IMR-90 (cell line): ENCODE results near the gene NAV2. TPM values are rescaled to one million over a fixed set of nuclear protein-coding genes. Genes with fewer than 3 reads are reported as not detected.

Source experiments
- ATAC-seq: fragments of 200-7000 bp; cut with Tn5 transposase; 2 replicates; pipeline ENCODE4 v1.9.1; 2020; ENCODE audit warnings: low read depth, mild to moderate bottlenecking, moderate library complexity
- BruUV-seq: library from RNA; stranded (reverse); fragments of 400-500 nt; replicated peaks from 2 replicates; lab custom pipeline; 2021; lab: Mats Ljungman, UMichigan
- CTCF ChIA-PET: fragments of 300-600 bp; formaldehyde crosslinking; extraction: SDS; loops from one replicate; lab custom pipeline; 2021; ENCODE audit warnings: antibody characterized with exemption; lab: Yijun Ruan, JAX
- POLR2A ChIA-PET: fragments of 300-600 bp; sonication (Branson Sonifier 250); formaldehyde crosslinking; loops from one replicate; lab custom pipeline; 2022; ENCODE audit warnings: antibody characterized with exemption; ENCODE audit not compliant: unreplicated experiment; lab: Charles Lee
- DNase-seq: peaks from one replicate; pipeline ENCODE4 v3.0.0; 2013
- H2AFZ ChIP-seq: replicated peaks from 2 replicates; pipeline ENCODE3; 2013; ENCODE audit warnings: low read length, mild to moderate bottlenecking; ENCODE audit not compliant: poor library complexity
- H2AK5ac ChIP-seq: 2 replicates; pipeline ENCODE4 v1.6.1; 2013; ENCODE audit warnings: low read depth, low read length, inconsistent platforms
- H2AK9ac ChIP-seq: replicated peaks from 2 replicates; pipeline ENCODE3; 2013; ENCODE audit warnings: mild to moderate bottlenecking, low read depth, low read length, moderate library complexity; ENCODE audit not compliant: poor library complexity
- H2BK120ac ChIP-seq: 2 replicates; pipeline ENCODE4 v1.6.1; 2013; ENCODE audit warnings: low read depth, low read length, inconsistent platforms
- H2BK15ac ChIP-seq: 3 replicates; pipeline ENCODE4 v1.6.1; 2013; ENCODE audit warnings: low read depth, low read length, inconsistent platforms
- H2BK20ac ChIP-seq: 2 replicates; pipeline ENCODE4 v1.6.1; 2013; ENCODE audit warnings: low read depth, mild to moderate bottlenecking, inconsistent platforms, low read length, moderate library complexity
- H2BK5ac ChIP-seq: 2 replicates; pipeline ENCODE4 v1.6.1; 2013; ENCODE audit warnings: mild to moderate bottlenecking, low read depth, low read length, inconsistent platforms; ENCODE audit not compliant: poor library complexity, severe bottlenecking
- H3K14ac ChIP-seq: replicated peaks from 2 replicates; pipeline ENCODE4 v1.6.1; 2013; ENCODE audit warnings: low read depth, low read length, inconsistent platforms
- H3K18ac ChIP-seq: 2 replicates; pipeline ENCODE4 v1.6.1; 2013; ENCODE audit warnings: low read depth, low read length, control low read depth
- H3K23ac ChIP-seq: 2 replicates; pipeline ENCODE4 v1.6.1; 2013; ENCODE audit warnings: low read depth, low read length, inconsistent platforms
- H3K27ac ChIP-seq: 2 replicates; pipeline ENCODE4 v1.5.1; 2013; ENCODE audit warnings: mild to moderate bottlenecking, control low read depth, low read length; ENCODE audit not compliant: insufficient read depth
- H3K27me3 ChIP-seq: 2 replicates; pipeline ENCODE4 v1.6.1; 2013; ENCODE audit warnings: low read length; ENCODE audit not compliant: control insufficient read depth, insufficient read depth
- H3K36me3 ChIP-seq: 2 replicates; pipeline ENCODE4 v1.6.1; 2013; ENCODE audit warnings: low read length, mixed read lengths; ENCODE audit not compliant: control insufficient read depth, insufficient read depth
- H3K4ac ChIP-seq: 2 replicates; pipeline ENCODE4 v1.6.1; 2013; ENCODE audit warnings: low read depth, low read length, inconsistent platforms
- H3K4me1 ChIP-seq: 2 replicates; pipeline ENCODE4 v1.6.1; 2013; ENCODE audit warnings: low read length, mixed read lengths; ENCODE audit not compliant: control insufficient read depth, insufficient read depth
- H3K4me2 ChIP-seq: 2 replicates; pipeline ENCODE4 v1.6.1; 2013; ENCODE audit warnings: low read depth, mild to moderate bottlenecking, control low read depth, low read length, moderate library complexity
- H3K4me3 ChIP-seq: 2 replicates; pipeline ENCODE4 v1.5.1; 2013; ENCODE audit warnings: low read depth, mild to moderate bottlenecking, control low read depth, low read length, moderate library complexity; ENCODE audit not compliant: insufficient read depth
- H3K56ac ChIP-seq: 2 replicates; pipeline ENCODE4 v1.6.1; 2013; ENCODE audit warnings: low read length, inconsistent platforms; ENCODE audit not compliant: insufficient read depth; ENCODE audit errors: extremely low read depth
- H3K79me1 ChIP-seq, 2 experiments: 2 replicates each; pipeline ENCODE4 v1.6.1; 2013; ENCODE audit warnings: low read length in 2 of 2, inconsistent platforms in 1 of 2, low read depth in 1 of 2
- H3K9ac ChIP-seq: 2 replicates; pipeline ENCODE4 v1.6.1; 2013; ENCODE audit warnings: low read depth, low read length, control low read depth
- H3K9me1 ChIP-seq: 2 replicates; pipeline ENCODE4 v1.6.1; 2013; ENCODE audit warnings: low read length, inconsistent platforms; ENCODE audit not compliant: insufficient read depth
- H3K9me3 ChIP-seq: 2 replicates; pipeline ENCODE4 v1.6.1; 2013; ENCODE audit warnings: low read length; ENCODE audit not compliant: control insufficient read depth, insufficient read depth
- H4K20me1 ChIP-seq: 2 replicates; pipeline ENCODE4 v1.6.1; 2013; ENCODE audit warnings: low read length, inconsistent platforms; ENCODE audit not compliant: insufficient read depth
- H4K5ac ChIP-seq: 2 replicates; pipeline ENCODE4 v1.6.1; 2013; ENCODE audit warnings: mild to moderate bottlenecking, low read depth, low read length, control low read depth
- H4K8ac ChIP-seq, 2 experiments: 2 replicates each; pipeline ENCODE4 v1.6.1; 2013; ENCODE audit warnings: low read depth in 2 of 2, low read length in 2 of 2, control low read depth in 1 of 2, inconsistent platforms in 1 of 2
- H4K91ac ChIP-seq: 2 replicates; pipeline ENCODE4 v1.6.1; 2013; ENCODE audit warnings: low read depth, low read length, inconsistent platforms; ENCODE audit not compliant: insufficient read depth
- BHLHE40 ChIP-seq: fragments of 150-350 bp; IDR thresholded peaks from 2 replicates; pipeline ENCODE4 v1.6.1; 2016; ENCODE audit warnings: mild to moderate bottlenecking, low read depth, low read length
- CEBPB ChIP-seq: IDR thresholded peaks from 2 replicates; pipeline ENCODE4 v1.6.1; 2012; ENCODE audit warnings: low read depth, low read length, improper control_type of control experiment
- CHD1 ChIP-seq: IDR thresholded peaks from 2 replicates; pipeline ENCODE4 v1.6.1; 2012; ENCODE audit warnings: low read depth, low read length, improper control_type of control experiment
- FOS ChIP-seq: fragments of 150-350 bp; IDR thresholded peaks from 2 replicates; pipeline ENCODE4 v1.6.1; 2016; ENCODE audit warnings: low read depth, low read length
- MAFK ChIP-seq: IDR thresholded peaks from 2 replicates; pipeline ENCODE4 v1.6.1; 2012; ENCODE audit warnings: low read depth, low read length, improper control_type of control experiment
- MAZ ChIP-seq: IDR thresholded peaks from 2 replicates; pipeline ENCODE4 v1.6.1; 2012; ENCODE audit warnings: low read depth, mild to moderate bottlenecking, low read length, improper control_type of control experiment, moderate library complexity, borderline replicate concordance
- MXI1 ChIP-seq: IDR thresholded peaks from 2 replicates; pipeline ENCODE4 v1.6.1; 2012; ENCODE audit warnings: low read depth, mild to moderate bottlenecking, low read length, moderate library complexity, borderline replicate concordance
- NFE2L2 ChIP-seq: fragments of 150-350 bp; IDR thresholded peaks from 2 replicates; pipeline ENCODE4 v1.6.1; 2016; ENCODE audit warnings: low read depth, mild to moderate bottlenecking, low read length
- POLR2A ChIP-seq: IDR thresholded peaks from 2 replicates; pipeline ENCODE4 v1.6.1; 2012; ENCODE audit warnings: mild to moderate bottlenecking, low read depth, low read length
- RAD21 ChIP-seq: IDR thresholded peaks from 2 replicates; pipeline ENCODE4 v1.6.1; 2012; ENCODE audit warnings: low read length, improper control_type of control experiment
- RCOR1 ChIP-seq: IDR thresholded peaks from 2 replicates; pipeline ENCODE4 v1.6.1; 2012; ENCODE audit warnings: mild to moderate bottlenecking, low read length, improper control_type of control experiment; ENCODE audit not compliant: insufficient replicate concordance
- RFX5 ChIP-seq: IDR thresholded peaks from 2 replicates; pipeline ENCODE4 v1.8.0; 2012; ENCODE audit warnings: low read depth, mild to moderate bottlenecking, low read length, moderate library complexity
- SMC3 ChIP-seq: fragments of 150-350 bp; IDR thresholded peaks from 2 replicates; pipeline ENCODE4 v1.6.1; 2016; ENCODE audit warnings: low read depth, mild to moderate bottlenecking, antibody characterized with exemption, low read length, moderate library complexity
- WGBS, 2 experiments: methylation state at CpG; one replicate each; pipeline versions ENCODE4 v1.1.5 to v1.1.7; 2013; ENCODE audit warnings: missing lambda C conversion rate in 2 of 2; ENCODE audit not compliant: insufficient read length in 1 of 2; ENCODE audit errors: extremely low coverage in 2 of 2; 5-methylcytosine and 5-hydroxymethylcytosine counted together
- dilution Hi-C: fragments of 300-500 bp; cut with HindIII; formaldehyde crosslinking; loops from one replicate; pipeline ENCODE4 v1.14.3; 2018; ENCODE audit warnings: low sequenced_read_pairs; ENCODE audit not compliant: unreplicated experiment
- in situ Hi-C: fragments of 300-500 bp; cut with MboI; formaldehyde crosslinking; loops from 3 replicates; pipeline ENCODE4 v1.14.3; 2019; ENCODE audit warnings: low sequenced_read_pairs, inconsistent platforms, mixed read lengths
- intact Hi-C: fragments of 100-400 bp; cut with micrococcal nuclease; formaldehyde crosslinking; loops from 2 replicates; pipeline ENCODE4 v1.10.0; 2022
- polyA plus RNA-seq, 3 experiments: library from polyadenylated mRNA; depleted of rRNA; stranded (reverse); fragments of >200 nt; gene quantifications; 2 replicates each; pipeline ENCODE4 v1.2.3, GENCODE V29; 2012; ENCODE audit warnings: low replicate concordance in 1 of 3
- total RNA-seq: library from RNA; depleted of rRNA; stranded (reverse); fragments of >200 nt; gene quantifications from 2 replicates; pipeline ENCODE4 v1.2.3, GENCODE V29; 2012
- TF ChIP-seq, protein P1 (sequence below): conservative IDR thresholded peaks from 2 replicates; pipeline ENCODE4 v1.5.1; 2012; ENCODE audit warnings: mild to moderate bottlenecking, low read depth, low read length, improper control_type of control experiment
- TF ChIP-seq, protein P2 (sequence below): fragments of 150-350 bp; IDR thresholded peaks from 2 replicates; pipeline ENCODE4 v1.6.1; 2016; ENCODE audit warnings: low read depth, mild to moderate bottlenecking, low read length, moderate library complexity, borderline replicate concordance
- TF ChIP-seq, protein P3 (sequence below): fragments of 150-350 bp; IDR thresholded peaks from 2 replicates; pipeline ENCODE4 v1.6.1; 2017; ENCODE audit warnings: mild to moderate bottlenecking, antibody characterized with exemption, low read length, low read depth

NAV2 gene
- total and polyA plus RNA-seq, 2 of the 4 experiments (the other 2 are of a cell fraction): 4.5 to 12.6 TPM

DNA sequence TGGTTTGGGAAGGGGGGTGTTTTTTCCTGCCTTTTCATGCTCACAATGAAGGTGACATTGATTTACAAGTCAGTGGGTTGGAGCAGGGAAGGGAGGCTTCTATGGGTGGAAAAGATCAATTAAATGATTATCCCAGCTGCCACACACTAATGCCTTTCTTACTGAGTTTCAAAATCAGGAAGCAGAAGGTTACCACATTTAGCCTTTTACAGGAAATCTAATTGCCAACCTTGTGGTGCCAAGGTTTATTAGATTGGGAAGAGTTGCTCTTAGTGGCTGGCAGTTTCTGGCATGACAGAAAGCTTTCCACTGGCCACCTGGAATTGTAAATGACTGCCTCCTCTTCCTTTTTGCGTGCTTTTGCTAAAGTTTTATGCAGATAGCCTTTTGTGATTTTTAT lies 98.7 kb downstream of the NAV2 start:
- H3K4me3 ChIP-seq: no peak overlapping the region
- in situ Hi-C loops: no loop called here
- H3K27ac ChIP-seq: no peak overlapping the region
- peaks cover 50 to 63% of the 10 kb centered on the region in 2 experiments for H3K79me1 ChIP-seq
- no peak overlapping the region for H2AK5ac ChIP-seq
- intact Hi-C loops: loop anchor here (2.0 kb wide), 1 partner anchor 63 kb away; no protein-coding TSS in a partner anchor
- H4K8ac ChIP-seq: no peak overlapping the region
- H2BK120ac ChIP-seq: no peak overlapping the region
- peaks cover 62% of the 10 kb centered on the region for H4K20me1 ChIP-seq
- no peak overlapping the region for H4K91ac ChIP-seq
- no TSS peak for BruUV-seq
- no peaks in the 10 kb centered on the region for H3K27me3 ChIP-seq
- no peak overlapping the region for H3K18ac ChIP-seq
- H3K23ac ChIP-seq: no peak overlapping the region
- peaks cover 2% of the 10 kb centered on the region; the same call in 1 of the 2 replicates for H3K4me1 ChIP-seq
- no CpG with 5 or more reads among the region's 1 CpG for WGBS, 2 experiments
- no peak overlapping the region for H3K56ac ChIP-seq
- no peak overlapping the region for H4K5ac ChIP-seq
- no peaks in the 10 kb centered on the region for H3K36me3 ChIP-seq
- peaks cover 4% of the 10 kb centered on the region; the same call in 1 of the 2 replicates for H3K9me1 ChIP-seq
- no peak overlapping the region for H3K4ac ChIP-seq
- no peaks in the 10 kb centered on the region for H3K9me3 ChIP-seq
- H2BK15ac ChIP-seq: no peak overlapping the region
- no peak for ATAC-seq
- TF ChIP-seq BHLHE40: no peak
- no peak for TF ChIP-seq POLR2A
- no peak for TF ChIP-seq RCOR1
- TF ChIP-seq RFX5: no peak
- TF ChIP-seq SMC3: no peak
- no peak for TF ChIP-seq RAD21
- TF ChIP-seq, protein P1, sequence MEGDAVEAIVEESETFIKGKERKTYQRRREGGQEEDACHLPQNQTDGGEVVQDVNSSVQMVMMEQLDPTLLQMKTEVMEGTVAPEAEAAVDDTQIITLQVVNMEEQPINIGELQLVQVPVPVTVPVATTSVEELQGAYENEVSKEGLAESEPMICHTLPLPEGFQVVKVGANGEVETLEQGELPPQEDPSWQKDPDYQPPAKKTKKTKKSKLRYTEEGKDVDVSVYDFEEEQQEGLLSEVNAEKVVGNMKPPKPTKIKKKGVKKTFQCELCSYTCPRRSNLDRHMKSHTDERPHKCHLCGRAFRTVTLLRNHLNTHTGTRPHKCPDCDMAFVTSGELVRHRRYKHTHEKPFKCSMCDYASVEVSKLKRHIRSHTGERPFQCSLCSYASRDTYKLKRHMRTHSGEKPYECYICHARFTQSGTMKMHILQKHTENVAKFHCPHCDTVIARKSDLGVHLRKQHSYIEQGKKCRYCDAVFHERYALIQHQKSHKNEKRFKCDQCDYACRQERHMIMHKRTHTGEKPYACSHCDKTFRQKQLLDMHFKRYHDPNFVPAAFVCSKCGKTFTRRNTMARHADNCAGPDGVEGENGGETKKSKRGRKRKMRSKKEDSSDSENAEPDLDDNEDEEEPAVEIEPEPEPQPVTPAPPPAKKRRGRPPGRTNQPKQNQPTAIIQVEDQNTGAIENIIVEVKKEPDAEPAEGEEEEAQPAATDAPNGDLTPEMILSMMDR: no peak
- no peak for TF ChIP-seq MAZ
- TF ChIP-seq CEBPB: no peak
- TF ChIP-seq, protein P2, sequence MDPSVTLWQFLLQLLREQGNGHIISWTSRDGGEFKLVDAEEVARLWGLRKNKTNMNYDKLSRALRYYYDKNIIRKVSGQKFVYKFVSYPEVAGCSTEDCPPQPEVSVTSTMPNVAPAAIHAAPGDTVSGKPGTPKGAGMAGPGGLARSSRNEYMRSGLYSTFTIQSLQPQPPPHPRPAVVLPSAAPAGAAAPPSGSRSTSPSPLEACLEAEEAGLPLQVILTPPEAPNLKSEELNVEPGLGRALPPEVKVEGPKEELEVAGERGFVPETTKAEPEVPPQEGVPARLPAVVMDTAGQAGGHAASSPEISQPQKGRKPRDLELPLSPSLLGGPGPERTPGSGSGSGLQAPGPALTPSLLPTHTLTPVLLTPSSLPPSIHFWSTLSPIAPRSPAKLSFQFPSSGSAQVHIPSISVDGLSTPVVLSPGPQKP: no peak
- TF ChIP-seq CHD1: no peak
- TF ChIP-seq MXI1: no peak
- TF ChIP-seq MAFK: no peak
- no peak for TF ChIP-seq FOS
- TF ChIP-seq, protein P3, sequence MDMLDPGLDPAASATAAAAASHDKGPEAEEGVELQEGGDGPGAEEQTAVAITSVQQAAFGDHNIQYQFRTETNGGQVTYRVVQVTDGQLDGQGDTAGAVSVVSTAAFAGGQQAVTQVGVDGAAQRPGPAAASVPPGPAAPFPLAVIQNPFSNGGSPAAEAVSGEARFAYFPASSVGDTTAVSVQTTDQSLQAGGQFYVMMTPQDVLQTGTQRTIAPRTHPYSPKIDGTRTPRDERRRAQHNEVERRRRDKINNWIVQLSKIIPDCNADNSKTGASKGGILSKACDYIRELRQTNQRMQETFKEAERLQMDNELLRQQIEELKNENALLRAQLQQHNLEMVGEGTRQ: no peak
- TF ChIP-seq NFE2L2: no peak
- no peak overlapping the region for H3K4me2 ChIP-seq
- DNase-seq: no peak
- H2AK9ac ChIP-seq: no peak overlapping the region
- H2BK20ac ChIP-seq: no peak overlapping the region
- dilution Hi-C loops: no loop called here
- ChIA-PET POLR2A (no interaction called here), CTCF (no interaction called here)
- no peak overlapping the region for H2BK5ac ChIP-seq
- no peak overlapping the region for H3K9ac ChIP-seq
- H3K14ac ChIP-seq: no peak overlapping the region
- no peak overlapping the region for H2AFZ ChIP-seq
